NT2/D1 (cell line): ENCODE data around the gene CAMK2A.

ENCODE experiments used
- SUZ12 ChIP-seq: IDR thresholded peaks from 2 replicates; pipeline ENCODE4 v1.6.1; 2011; ENCODE audit not compliant: insufficient read length, insufficient read depth; ENCODE audit errors: extremely low read depth
- YY1 ChIP-seq: IDR thresholded peaks from 2 replicates; pipeline ENCODE4 v1.6.1; 2011; ENCODE audit not compliant: insufficient read length, insufficient read depth
- ZNF274 ChIP-seq: IDR thresholded peaks from 2 replicates; pipeline ENCODE4 v1.6.1; 2011; ENCODE audit warnings: mild to moderate bottlenecking, low read depth, low read length

- TF ChIP-seq SUZ12: no peak
- no peak for TF ChIP-seq ZNF274
- no peak for TF ChIP-seq YY1
Observed at GRCh38 chr5:150299571-150300327, 10.2 kb upstream of the CAMK2A start.
